Uterus (tissue), 4 donors: Measurements from ENCODE around the gene IL1RAP. TPM values are rescaled to one million over a fixed set of nuclear protein-coding genes. Genes with fewer than 3 reads are reported as not detected.

ENCODE experiments used
- DNase-seq, 2 donors: peaks; one replicate each; pipeline ENCODE4 v3.0.0-alpha.2; 2019 to 2020
- H3K27ac ChIP-seq, 2 donors: fragments of 200-600 bp; sonication (generic); 1 replicate in 1 of 2; 2 replicates in 1 of 2; pipeline ENCODE4 v1.5.1; 2016 to 2018
- H3K27me3 ChIP-seq, 2 donors: fragments of 200-600 bp; sonication (generic); one replicate each; pipeline ENCODE4 v1.5.1; 2018 to 2019; ENCODE audit warnings: control low read depth in 1 of 2
- H3K36me3 ChIP-seq, 2 donors: fragments of 200-600 bp; sonication (generic); one replicate each; pipeline ENCODE4 v1.5.1; 2019; ENCODE audit warnings: control low read depth in 1 of 2
- H3K4me1 ChIP-seq, 2 donors: fragments of 200-600 bp; sonication (generic); one replicate each; pipeline ENCODE4 v1.5.1; 2018 to 2019; ENCODE audit warnings: control low read depth in 1 of 2
- H3K4me3 ChIP-seq, 2 donors: fragments of 200-600 bp; sonication (generic); 1 replicate in 1 of 2; 2 replicates in 1 of 2; pipeline ENCODE4 v1.5.1; 2018 to 2019; ENCODE audit warnings: mild to moderate bottlenecking in 1 of 2
- H3K9me3 ChIP-seq, 2 donors: fragments of 200-600 bp; sonication (generic); one replicate each; pipeline ENCODE4 v1.5.1; 2019; ENCODE audit warnings: control low read depth in 1 of 2
- POLR2A ChIP-seq, 2 donors: fragments of 450-650 bp; IDR thresholded peaks; one replicate each; pipeline ENCODE4 v1.6.1; 2016; ENCODE audit warnings: antibody characterized with exemption in 2 of 2, mild to moderate bottlenecking in 1 of 2, moderate library complexity in 1 of 2
- intact Hi-C: fragments of 100-400 bp; cut with DNase I; formaldehyde crosslinking; loops from one replicate; pipeline ENCODE4 v1.15.1; 2023; ENCODE audit warnings: low total_unique reads
- total RNA-seq, 4 donors: library from RNA; depleted of rRNA in 3 of 4; stranded (reverse); fragments of >200 nt in 3 of 4; gene quantifications; one replicate each; pipeline versions ENCODE4 v1.1.0 to v1.2.4, GENCODE V29; 2014 to 2023
- TF ChIP-seq, protein P1 (sequence below), 4 experiments: fragments of 200-600 bp in 2 of 4; fragments of 450-650 bp in 2 of 4; sonication (generic) in 2 of 4; IDR thresholded peaks; one replicate each; pipeline ENCODE4 v1.5.1; 2016 to 2019; ENCODE audit warnings: antibody characterized with exemption in 4 of 4, mild to moderate bottlenecking in 2 of 4, moderate library complexity in 1 of 4
- donor health status: DM: yes; HTN: yes; CAD: no.

Gene IL1RAP
- total RNA-seq, 4 donors from 2014 or later: 2.8 to 26.8 (median 10.4) TPM

DNA sequence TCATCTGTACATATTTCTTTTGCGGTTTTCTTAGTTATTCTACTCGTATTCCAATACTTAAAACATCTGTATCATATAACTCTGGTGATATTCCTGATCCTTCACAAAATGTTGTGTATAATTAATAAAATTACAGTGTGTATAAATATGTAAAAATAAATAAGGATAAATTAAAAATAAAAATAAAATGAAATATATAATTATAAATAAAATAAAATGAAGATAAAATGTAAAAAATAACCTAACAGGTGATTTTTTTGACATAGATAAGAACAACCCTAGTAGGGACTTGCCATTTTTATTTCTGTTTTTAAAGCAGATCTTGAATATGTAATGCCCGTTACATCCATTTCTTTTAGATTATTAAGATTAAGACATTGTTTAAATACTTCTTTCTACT is 25.6 kb downstream of the IL1RAP start:
- Histone ChIP-seq H3K4me3 (no peak overlapping the region), H3K27me3 (no peaks in the 10 kb centered on the region), H3K9me3 (no peaks in the 10 kb centered on the region), H3K36me3 (no peaks in the 10 kb centered on the region), H3K4me1 (no peaks in the 10 kb centered on the region), H3K27ac (no peak overlapping the region)
- intact Hi-C loops: no loop called here
- no peak for DNase-seq
- TF ChIP-seq, protein P1, sequence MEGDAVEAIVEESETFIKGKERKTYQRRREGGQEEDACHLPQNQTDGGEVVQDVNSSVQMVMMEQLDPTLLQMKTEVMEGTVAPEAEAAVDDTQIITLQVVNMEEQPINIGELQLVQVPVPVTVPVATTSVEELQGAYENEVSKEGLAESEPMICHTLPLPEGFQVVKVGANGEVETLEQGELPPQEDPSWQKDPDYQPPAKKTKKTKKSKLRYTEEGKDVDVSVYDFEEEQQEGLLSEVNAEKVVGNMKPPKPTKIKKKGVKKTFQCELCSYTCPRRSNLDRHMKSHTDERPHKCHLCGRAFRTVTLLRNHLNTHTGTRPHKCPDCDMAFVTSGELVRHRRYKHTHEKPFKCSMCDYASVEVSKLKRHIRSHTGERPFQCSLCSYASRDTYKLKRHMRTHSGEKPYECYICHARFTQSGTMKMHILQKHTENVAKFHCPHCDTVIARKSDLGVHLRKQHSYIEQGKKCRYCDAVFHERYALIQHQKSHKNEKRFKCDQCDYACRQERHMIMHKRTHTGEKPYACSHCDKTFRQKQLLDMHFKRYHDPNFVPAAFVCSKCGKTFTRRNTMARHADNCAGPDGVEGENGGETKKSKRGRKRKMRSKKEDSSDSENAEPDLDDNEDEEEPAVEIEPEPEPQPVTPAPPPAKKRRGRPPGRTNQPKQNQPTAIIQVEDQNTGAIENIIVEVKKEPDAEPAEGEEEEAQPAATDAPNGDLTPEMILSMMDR (IDR thresholded peaks at IDR 0.05): no peak

DNA sequence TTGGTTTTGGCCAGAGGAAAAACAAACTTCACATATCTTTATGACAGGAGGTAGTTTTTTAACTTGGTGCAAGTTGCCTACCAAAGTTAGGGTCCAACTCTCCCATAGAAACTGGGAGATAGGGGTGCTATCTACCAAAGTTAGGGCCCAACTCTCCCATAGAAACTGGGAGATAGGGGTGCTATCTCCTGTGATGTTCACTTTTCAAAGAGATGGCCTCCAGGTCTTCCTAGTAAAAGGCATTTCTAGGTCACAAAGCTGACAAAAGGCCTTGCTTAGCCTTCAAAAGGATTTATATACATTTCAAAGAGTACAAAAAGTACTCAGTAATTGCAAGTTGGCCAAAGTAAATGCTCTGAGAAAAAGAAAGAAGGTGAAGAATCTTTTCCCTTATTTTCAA is 27.1 kb downstream of the IL1RAP start:
- intact Hi-C loops: no loop called here
- Histone ChIP-seq H3K9me3 (no peaks in the 10 kb centered on the region), H3K36me3 (no peaks in the 10 kb centered on the region), H3K4me1 (no peaks in the 10 kb centered on the region), H3K4me3 (no peak overlapping the region), H3K27me3 (no peaks in the 10 kb centered on the region), H3K27ac (no peak overlapping the region)
- TF ChIP-seq, protein P1 (IDR thresholded peaks at IDR 0.05): no peak
- TF ChIP-seq POLR2A (IDR thresholded peaks at IDR 0.05): no peak
- no peak for DNase-seq

DNA sequence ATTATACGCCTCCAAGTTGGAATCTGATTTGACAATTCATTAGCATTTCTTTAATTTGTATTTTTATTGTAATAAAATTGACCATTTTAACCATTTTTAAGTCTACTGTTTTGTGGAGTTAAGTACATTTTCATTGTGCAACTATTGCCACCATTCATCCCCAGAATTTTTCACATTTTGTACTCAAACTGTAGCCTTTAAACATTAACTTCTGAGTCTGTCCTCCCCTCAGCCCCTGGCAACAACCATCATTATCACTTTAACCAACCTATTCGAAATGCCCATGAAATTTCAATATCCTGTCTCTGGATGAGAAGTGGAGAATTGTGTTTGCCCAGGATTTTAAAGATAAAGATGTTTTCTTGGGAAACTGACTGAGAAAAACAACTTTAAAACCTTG is 27.7 kb downstream of the IL1RAP start:
- no peaks in the 10 kb centered on the region for H3K9me3 ChIP-seq
- no peaks in the 10 kb centered on the region for H3K36me3 ChIP-seq
- TF ChIP-seq, protein P1 (IDR thresholded peaks at IDR 0.05): no peak
- no peak for TF ChIP-seq POLR2A (IDR thresholded peaks at IDR 0.05)
- no peak overlapping the region for H3K4me3 ChIP-seq
- no peaks in the 10 kb centered on the region for H3K4me1 ChIP-seq
- no peaks in the 10 kb centered on the region for H3K27me3 ChIP-seq
- H3K27ac ChIP-seq: no peak overlapping the region
- intact Hi-C loops: no loop called here
- DNase-seq: no peak

DNA sequence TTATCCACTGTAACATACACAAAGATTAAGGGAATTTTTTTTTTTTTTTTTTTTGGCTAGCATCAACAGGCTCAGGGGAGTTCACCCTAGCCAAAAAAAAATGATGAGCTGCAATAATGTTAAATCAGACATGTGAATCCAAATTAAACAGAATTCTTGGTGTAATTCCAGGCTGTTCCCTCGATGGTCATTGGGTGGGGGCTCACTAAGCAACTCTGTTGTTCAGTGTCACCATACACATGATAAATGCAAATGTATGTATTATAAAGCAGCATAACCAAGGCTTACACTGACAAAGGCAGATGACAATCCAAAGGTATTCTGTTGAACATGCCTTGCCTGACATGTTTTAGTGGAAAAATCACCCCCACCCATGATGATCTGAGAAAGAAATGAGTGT is 29.0 kb downstream of the IL1RAP start:
- H3K27me3 ChIP-seq: no peaks in the 10 kb centered on the region
- H3K4me1 ChIP-seq: no peaks in the 10 kb centered on the region
- H3K4me3 ChIP-seq: no peak overlapping the region
- H3K27ac ChIP-seq: no peak overlapping the region
- H3K9me3 ChIP-seq: no peaks in the 10 kb centered on the region
- no peaks in the 10 kb centered on the region for H3K36me3 ChIP-seq
- TF ChIP-seq, protein P1 (IDR thresholded peaks at IDR 0.05): no peak
- no peak for TF ChIP-seq POLR2A (IDR thresholded peaks at IDR 0.05)
- intact Hi-C loops: no loop called here
- no peak for DNase-seq

DNA sequence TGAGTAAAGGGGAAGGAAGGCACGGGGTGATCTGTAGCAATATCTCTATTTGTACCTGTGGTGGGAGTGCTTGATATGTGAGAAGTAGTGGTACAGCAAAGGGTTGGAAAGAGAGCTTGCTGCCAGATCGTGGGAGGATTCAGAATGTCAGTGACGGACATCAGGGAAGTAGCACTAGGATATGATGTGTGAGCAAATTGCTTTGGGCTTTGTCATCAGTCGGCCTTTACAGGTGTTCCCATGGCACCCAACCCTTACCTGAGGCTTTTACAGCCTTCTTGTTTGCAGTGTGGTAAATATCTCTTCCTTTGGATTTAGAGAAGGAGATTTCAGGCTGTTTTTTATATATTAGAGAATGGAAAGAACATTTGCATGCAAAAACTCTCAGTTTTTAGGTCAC is 29.8 kb downstream of the IL1RAP start:
- TF ChIP-seq, protein P1 (IDR thresholded peaks at IDR 0.05): no peak
- TF ChIP-seq POLR2A (IDR thresholded peaks at IDR 0.05): no peak
- intact Hi-C loops: no loop called here
- H3K27me3 ChIP-seq: no peaks in the 10 kb centered on the region
- no peaks in the 10 kb centered on the region for H3K4me1 ChIP-seq
- DNase-seq: no peak
- no peaks in the 10 kb centered on the region for H3K9me3 ChIP-seq
- no peak overlapping the region for H3K4me3 ChIP-seq
- no peak overlapping the region for H3K27ac ChIP-seq
- no peaks in the 10 kb centered on the region for H3K36me3 ChIP-seq
